GM19193 (cell line): ENCODE measurements around the gene NMUR1.

ENCODE experiments used
- POLR2A ChIP-seq: IDR thresholded peaks from 4 replicates; pipeline ENCODE4 v1.6.1; 2011; ENCODE audit not compliant: insufficient read depth, insufficient read length; ENCODE audit errors: extremely low read depth

NMUR1 gene

GRCh38 chr2:231533086-231533776, 3.0 kb upstream of the NMUR1 start:
- TF ChIP-seq POLR2A = no peak

GRCh38 chr2:231532756-231533035, 2.5 kb upstream of the NMUR1 start:
- no peak for TF ChIP-seq POLR2A

GRCh38 chr2:231531883-231532755, 1.9 kb upstream of the NMUR1 start:
- no peak for TF ChIP-seq POLR2A

DNA sequence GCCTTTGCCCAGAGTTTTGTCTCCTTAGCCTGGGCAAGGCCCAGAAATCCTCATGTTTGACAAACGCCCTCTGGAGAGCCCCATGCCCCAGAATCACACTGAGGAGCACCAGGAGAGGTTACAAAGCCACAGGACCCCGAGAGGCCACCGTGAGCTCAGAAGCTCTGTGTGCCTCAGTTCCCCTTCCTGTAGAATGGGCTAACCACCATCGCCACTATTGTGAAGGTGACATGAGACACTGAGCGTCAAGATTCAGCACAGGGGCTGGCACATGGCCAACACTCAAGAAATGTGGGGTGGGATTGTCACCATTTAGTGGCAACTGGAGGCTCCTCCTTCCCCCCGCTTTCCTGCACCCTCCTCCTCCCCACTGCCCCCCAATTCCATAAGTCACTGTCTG, 1.2 kb upstream of the NMUR1 start:
- no peak for TF ChIP-seq POLR2A

DNA sequence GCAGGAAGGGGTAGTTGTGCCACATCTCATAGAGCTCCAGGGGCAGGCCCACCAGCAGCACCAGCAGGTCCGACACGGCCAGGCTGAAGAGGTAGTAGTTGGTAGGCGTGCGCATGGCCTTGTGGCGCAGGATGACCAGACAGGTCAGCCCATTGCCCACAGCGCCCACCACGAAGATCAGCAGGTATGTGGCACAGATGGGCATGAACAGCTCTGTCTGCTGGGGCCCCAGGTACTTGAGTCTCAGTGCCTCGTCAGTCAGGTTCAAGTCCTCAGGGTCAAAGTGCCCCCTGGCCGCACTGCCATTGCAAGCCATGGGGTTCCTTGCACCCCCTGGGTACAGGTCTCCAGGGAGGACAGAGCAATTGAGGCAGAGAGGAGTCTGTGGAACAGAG, 1.6 kb downstream of the NMUR1 start:
- TF ChIP-seq POLR2A = no peak

- TF ChIP-seq POLR2A = no peak
These were observed 2.1 kb downstream of the NMUR1 start for GRCh38 chr2:231527955-231528635.

- TF ChIP-seq POLR2A = no peak
These were observed 3.2 kb downstream of the NMUR1 start for GRCh38 chr2:231527091-231527395.

DNA sequence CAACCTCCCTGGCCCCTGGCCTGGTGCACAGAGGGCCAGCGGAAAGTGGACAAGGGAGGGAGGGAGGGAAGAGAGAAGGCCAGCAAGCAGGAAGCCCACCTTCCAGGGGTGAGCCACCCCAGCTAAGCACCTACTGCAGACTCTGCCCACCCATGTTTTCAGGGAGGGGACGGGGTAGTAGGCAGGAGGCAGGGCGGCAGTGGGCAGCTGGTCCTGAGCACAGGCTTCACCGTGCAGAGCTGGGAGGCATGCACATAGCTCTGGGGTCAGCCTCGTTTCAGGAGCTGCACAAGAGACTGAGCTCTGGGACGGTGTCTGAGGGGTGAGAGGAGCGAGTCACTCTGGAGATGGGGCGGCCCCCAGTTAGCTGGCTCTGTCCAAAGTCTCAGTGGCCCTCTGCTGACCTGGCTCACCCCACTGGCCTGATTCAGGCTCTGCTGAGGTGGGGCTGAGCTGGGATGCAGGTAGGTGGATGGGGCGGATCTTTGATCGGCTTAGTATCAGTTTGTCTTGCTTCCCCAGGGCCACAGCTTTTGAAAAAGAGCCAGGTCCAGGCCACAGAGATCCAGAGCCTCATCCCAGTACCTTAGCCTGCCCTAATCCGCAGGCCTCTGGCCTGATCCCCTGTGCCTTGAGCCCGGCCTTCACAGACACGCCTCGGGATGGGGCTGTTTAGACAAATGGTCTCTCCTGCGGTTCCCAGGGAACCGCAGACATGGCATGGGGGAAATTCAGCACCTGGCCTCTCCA, 3.7 kb downstream of the NMUR1 start:
- no peak for TF ChIP-seq POLR2A

DNA sequence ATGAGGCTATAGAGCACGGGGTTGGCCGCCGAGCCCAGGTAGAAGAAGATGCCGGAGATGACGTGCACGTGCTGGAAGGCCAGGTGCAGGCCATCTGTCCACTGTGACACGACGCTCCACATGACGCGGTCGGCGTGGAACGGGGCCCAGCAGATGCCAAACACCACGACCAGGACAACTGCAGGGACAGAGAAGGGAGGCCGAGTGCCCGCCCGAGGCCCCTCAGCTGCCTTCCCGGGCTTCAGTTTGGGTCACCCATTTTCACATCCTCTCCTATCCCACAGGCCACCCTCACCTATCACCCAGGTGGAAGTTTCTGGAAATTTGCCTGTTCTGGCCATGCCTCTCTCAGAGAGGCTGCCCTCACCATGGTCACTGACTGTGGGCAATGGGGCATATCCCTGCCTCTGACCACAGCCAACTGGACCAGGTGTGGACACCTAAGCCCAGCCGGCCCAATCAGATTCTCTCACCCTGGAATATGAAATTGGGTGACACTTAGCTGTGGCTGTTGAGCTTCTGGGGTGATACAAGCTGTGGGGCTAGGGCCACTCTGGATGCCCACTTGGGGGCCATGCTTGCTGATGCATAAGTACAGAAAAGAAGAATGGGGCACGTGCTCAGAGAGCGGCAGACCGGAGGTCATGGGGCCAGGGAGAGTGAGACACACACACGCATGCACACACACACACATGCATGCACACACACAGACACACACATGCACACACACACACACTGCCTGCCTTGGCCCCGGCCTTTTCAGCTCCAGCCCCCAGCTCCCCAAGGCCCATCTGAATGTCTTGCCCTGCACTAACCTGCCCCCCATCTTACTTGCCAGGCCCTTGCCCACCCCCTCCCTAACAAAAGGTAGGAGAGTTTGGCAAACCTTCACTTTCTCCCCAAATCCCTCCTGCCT, 4.7 kb downstream of the NMUR1 start:
- TF ChIP-seq POLR2A = no peak

DNA sequence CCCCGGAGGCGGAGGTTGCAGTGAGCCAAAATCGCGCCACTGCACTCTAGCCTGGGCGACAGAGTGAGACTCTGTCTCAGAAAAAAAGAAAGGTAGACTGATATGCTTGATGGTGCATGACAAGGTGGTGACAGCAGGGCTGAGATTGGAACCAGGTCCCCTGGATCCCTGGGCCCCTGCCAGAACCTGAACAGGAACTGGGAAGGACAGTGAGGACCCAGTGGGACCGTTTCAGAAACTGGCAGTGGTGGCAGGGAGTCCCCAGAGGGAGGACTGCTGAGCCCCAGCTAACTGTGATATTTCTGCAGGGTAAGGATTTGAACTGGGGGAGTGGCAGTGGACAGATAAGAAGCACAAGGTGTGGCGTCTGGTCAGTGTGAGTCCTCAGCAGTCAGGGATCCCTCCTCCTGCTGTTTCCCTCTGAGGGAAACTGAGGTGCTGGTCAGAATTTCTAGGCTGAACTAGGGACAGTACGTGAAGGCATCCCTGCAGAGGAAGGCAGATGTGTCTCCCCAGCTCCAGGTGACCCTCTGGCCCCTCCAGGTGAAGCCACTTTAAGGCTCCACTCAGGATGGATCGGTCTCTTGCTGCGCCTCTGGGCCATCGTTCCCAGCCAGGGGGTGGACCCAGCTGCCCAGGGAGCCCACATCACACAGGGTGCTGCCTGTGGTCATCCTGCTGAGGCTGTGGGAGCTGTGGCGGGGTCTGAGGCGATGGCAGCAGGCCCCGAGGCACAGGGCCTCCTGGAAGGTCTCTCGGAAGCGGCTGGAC, 5.6 kb downstream of the NMUR1 start:
- no peak for TF ChIP-seq POLR2A

GRCh38 chr2:231523451-231524285, 6.6 kb downstream of the NMUR1 start:
- TF ChIP-seq POLR2A = no peak

- no peak for TF ChIP-seq POLR2A
These were observed 7.6 kb downstream of the NMUR1 start for GRCh38 chr2:231522418-231523180.
